ENCODE results near the gene C20orf144. TPM values are rescaled to one million over a fixed set of nuclear protein-coding genes. Genes with fewer than 3 reads are reported as not detected.
A peak's percentile ranks its signal among the peaks of the same experiment; 100 is the strongest.

The C20orf144 gene
- total RNA-seq, 2 donors from 2014 or later, result 0.26 to 0.41 TPM

GRCh38 chr20:33666293-33667244 is 4.4 kb downstream of the C20orf144 start, which contains the start of gene ACTL10:
Gene ACTL10 (plus strand): TSS chr20:33666943. CDS start chr20:33667498, 555 bp downstream.
- Mint-ChIP-seq H3K27me3 (no peaks in the 10 kb centered on the region), H3K4me3 (peak within 1 kb of the TSS; percentile 96), H3K36me3 (ENCODE audit: low read depth) (peaks cover 6% of the 10 kb centered on the region), H3K9me3 (no peaks in the 10 kb centered on the region), H3K4me1 (peaks cover 26% of the 10 kb centered on the region), H3K27ac (peak within 1 kb of the TSS; percentile 97)
- peak; percentile 71 for ATAC-seq (replicated peaks)

- Mint-ChIP-seq H3K27me3 (no peaks in the 10 kb centered on the region), H3K9me3 (no peaks in the 10 kb centered on the region), H3K27ac (no peak overlapping the region), H3K36me3 (ENCODE audit: low read depth) (peaks cover 6% of the 10 kb centered on the region), H3K4me3 (peak overlapping the region; percentile 96), H3K4me1 (peaks cover 26% of the 10 kb centered on the region)
- ATAC-seq (replicated peaks), result peak; percentile 27
These were observed 5.1 kb downstream of the C20orf144 start for GRCh38 chr20:33667245-33667675.

GRCh38 chr20:33667676-33668465 is 5.7 kb downstream of the C20orf144 start:
- Mint-ChIP-seq H3K27ac (no peak overlapping the region), H3K27me3 (no peaks in the 10 kb centered on the region), H3K9me3 (no peaks in the 10 kb centered on the region), H3K4me3 (peak overlapping the region; percentile 96), H3K36me3 (ENCODE audit: low read depth) (peaks cover 6% of the 10 kb centered on the region), H3K4me1 (peaks cover 22% of the 10 kb centered on the region)
- peak; percentile 67 for ATAC-seq (replicated peaks)

- H3K27me3 Mint-ChIP-seq, result no peaks in the 10 kb centered on the region
- peak overlapping the region; percentile 96 for H3K4me3 Mint-ChIP-seq
- peaks cover 21% of the 10 kb centered on the region for H3K4me1 Mint-ChIP-seq
- no peaks in the 10 kb centered on the region for H3K9me3 Mint-ChIP-seq
- no peak for ATAC-seq (replicated peaks)
- H3K36me3 Mint-ChIP-seq (ENCODE audit: low read depth), result peaks cover 6% of the 10 kb centered on the region
- no peak overlapping the region for H3K27ac Mint-ChIP-seq
These were observed 6.5 kb downstream of the C20orf144 start for GRCh38 chr20:33668466-33669155.

DNA sequence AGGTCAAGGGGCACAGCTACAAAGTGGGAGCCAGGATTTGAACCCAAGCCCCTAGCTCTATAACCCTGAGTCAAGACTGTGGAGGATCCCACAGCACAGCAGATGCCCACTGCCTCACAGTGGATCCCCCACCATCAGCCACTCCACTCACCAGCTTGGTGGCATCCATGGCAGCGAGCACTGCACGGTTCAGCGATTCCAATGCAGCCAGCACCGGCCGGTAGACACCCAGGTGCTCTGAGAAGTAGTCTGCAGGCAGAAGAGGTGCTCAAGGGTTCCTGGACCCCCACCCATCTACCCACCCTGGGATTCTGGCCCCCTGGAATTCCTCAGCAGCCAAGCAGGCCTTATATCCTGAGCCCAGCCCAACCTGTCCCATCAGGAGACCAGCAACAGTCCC is 7.1 kb downstream of the C20orf144 start:
- no peaks in the 10 kb centered on the region for H3K27me3 Mint-ChIP-seq
- ATAC-seq (replicated peaks), result no peak
- H3K4me1 Mint-ChIP-seq, result peaks cover 19% of the 10 kb centered on the region
- H3K27ac Mint-ChIP-seq, result no peak overlapping the region
- peaks cover 6% of the 10 kb centered on the region for H3K36me3 Mint-ChIP-seq (ENCODE audit: low read depth)
- H3K4me3 Mint-ChIP-seq, result peak overlapping the region; percentile 96
- no peaks in the 10 kb centered on the region for H3K9me3 Mint-ChIP-seq

- H3K27ac Mint-ChIP-seq, result peak overlapping the region; percentile 32
- no peak overlapping the region for H3K4me3 Mint-ChIP-seq
- H3K4me1 Mint-ChIP-seq, result peaks cover 14% of the 10 kb centered on the region
- H3K36me3 Mint-ChIP-seq (ENCODE audit: low read depth), result peaks cover 6% of the 10 kb centered on the region
- ATAC-seq (replicated peaks), result no peak
- H3K27me3 Mint-ChIP-seq, result no peaks in the 10 kb centered on the region
- H3K9me3 Mint-ChIP-seq, result no peaks in the 10 kb centered on the region
These were observed 7.9 kb downstream of the C20orf144 start for GRCh38 chr20:33669873-33670640.

DNA sequence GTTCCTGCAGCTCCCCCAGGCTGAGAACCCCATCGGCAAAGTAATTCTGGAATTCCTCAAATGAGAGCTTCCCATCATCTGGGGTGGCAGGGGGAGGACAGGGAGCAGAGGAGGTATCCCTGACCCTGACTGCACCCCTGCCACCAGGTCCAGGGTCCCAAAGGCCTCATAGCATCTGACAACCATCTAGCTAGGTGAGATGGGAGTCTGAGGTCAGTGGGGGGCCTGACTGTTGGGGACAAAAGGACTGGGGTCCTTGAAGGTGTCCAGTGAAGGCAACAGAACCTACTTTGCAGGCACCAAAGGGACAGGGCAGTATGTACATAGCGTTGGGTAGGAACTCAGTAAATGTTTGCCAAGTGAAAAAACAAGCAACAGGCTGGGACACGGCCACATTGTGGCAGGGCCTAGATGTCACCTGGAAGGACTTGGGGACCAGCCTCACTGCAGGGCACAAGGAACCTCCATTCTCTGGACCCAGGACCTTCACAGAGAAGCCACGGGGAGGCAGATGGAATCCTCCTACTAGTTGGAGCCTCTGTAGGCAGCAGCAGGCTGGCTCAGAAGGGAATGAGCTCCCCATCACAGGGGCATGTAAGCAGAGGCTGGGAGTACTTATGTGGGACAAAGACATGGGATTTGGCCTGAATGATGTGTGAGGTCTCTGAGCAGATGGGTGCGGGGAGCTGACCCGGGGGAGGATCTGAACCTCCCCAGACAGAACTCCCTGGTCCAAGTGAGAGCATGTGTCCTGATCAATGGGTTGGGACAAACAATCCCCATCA is 8.8 kb downstream of the C20orf144 start:
- peaks cover 6% of the 10 kb centered on the region for H3K36me3 Mint-ChIP-seq (ENCODE audit: low read depth)
- no peak for ATAC-seq (replicated peaks)
- no peaks in the 10 kb centered on the region for H3K27me3 Mint-ChIP-seq
- peaks cover 15% of the 10 kb centered on the region for H3K4me1 Mint-ChIP-seq
- peak overlapping the region; percentile 28 for H3K27ac Mint-ChIP-seq
- H3K4me3 Mint-ChIP-seq, result no peak overlapping the region
- H3K9me3 Mint-ChIP-seq, result no peaks in the 10 kb centered on the region

GRCh38 chr20:33671573-33672288 is 9.6 kb downstream of the C20orf144 start:
- Mint-ChIP-seq H3K4me3 (no peak overlapping the region), H3K27ac (peak overlapping the region; percentile 64), H3K36me3 (ENCODE audit: low read depth) (peaks cover 9% of the 10 kb centered on the region), H3K9me3 (no peaks in the 10 kb centered on the region), H3K27me3 (no peaks in the 10 kb centered on the region), H3K4me1 (peaks cover 11% of the 10 kb centered on the region)
- no peak for ATAC-seq (replicated peaks)

DNA sequence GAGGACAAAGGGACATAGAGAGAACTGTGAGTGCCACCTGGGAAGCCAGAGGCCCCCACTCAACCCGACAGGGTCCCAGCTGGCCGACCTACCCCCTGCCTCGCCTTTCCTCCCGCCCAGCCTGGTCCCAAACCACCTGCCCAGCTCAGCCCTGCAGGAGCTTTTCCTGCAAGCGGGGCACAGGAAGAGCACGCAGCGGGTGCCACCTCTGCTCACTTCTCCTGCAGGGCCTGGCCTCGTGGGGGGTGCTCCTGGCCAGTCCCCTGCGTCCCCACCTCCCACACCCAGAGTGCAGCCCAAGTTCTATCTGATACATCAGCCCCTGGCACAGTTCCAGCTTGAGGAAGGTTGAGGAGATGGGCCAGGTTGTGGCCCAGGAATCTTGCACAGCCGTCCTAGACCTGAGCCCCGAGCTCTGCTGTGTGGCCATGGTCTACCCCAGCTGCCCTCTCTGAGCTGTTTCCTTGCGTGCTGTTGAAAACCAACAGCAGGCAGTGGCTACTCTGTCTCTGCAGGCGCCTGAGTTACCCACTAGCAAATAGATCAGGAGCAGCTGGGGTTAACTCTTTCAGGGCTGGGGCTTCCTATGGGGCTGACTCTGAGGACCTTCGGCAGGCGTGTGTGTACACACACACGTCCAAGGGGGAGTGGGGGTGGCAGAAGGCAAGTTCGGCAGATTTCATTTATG is 10.4 kb downstream of the C20orf144 start:
- Mint-ChIP-seq H3K27ac (peak overlapping the region; percentile 64), H3K9me3 (no peaks in the 10 kb centered on the region), H3K4me1 (peaks cover 11% of the 10 kb centered on the region), H3K27me3 (no peaks in the 10 kb centered on the region), H3K4me3 (peak overlapping the region; percentile 77), H3K36me3 (ENCODE audit: low read depth) (peaks cover 12% of the 10 kb centered on the region)
- no peak for ATAC-seq (replicated peaks)

DNA sequence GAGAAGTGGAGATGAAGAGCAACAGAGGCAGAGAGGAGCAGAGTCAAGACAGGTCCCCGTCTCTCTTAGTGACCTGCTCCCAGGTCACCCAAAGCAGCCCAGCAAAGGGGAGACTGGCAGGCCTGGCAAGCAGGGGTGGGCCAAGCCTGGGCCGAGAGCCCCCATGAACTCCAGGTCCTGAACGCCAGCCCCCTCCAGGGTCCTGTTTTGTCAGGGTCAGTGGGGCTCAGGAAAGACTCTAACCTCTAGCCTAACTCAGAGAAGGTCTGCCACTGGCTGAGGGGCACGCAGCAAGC is 10.9 kb downstream of the C20orf144 start:
- no peaks in the 10 kb centered on the region for H3K9me3 Mint-ChIP-seq
- H3K4me3 Mint-ChIP-seq, result peak overlapping the region; percentile 77
- no peaks in the 10 kb centered on the region for H3K27me3 Mint-ChIP-seq
- H3K4me1 Mint-ChIP-seq, result peaks cover 11% of the 10 kb centered on the region
- no peak for ATAC-seq (replicated peaks)
- peak overlapping the region; percentile 63 for H3K27ac Mint-ChIP-seq
- H3K36me3 Mint-ChIP-seq (ENCODE audit: low read depth), result peaks cover 17% of the 10 kb centered on the region

GRCh38 chr20:33673410-33674293 is 11.5 kb downstream of the C20orf144 start:
- Mint-ChIP-seq H3K36me3 (ENCODE audit: low read depth) (peaks cover 23% of the 10 kb centered on the region), H3K27me3 (no peaks in the 10 kb centered on the region), H3K27ac (peak overlapping the region; percentile 63), H3K4me1 (peaks cover 12% of the 10 kb centered on the region), H3K9me3 (no peaks in the 10 kb centered on the region), H3K4me3 (peak overlapping the region; percentile 77)
- ATAC-seq (replicated peaks), result peak; percentile 70

All from activated T-helper 17 cell treated with anti-CD3 and anti-CD28 coated beads, Interleukin-2, amount 50 U/mL, for 72 hours (primary cell).